ENCODE data around the gene RAPGEF3.

Gene RAPGEF3

DNA sequence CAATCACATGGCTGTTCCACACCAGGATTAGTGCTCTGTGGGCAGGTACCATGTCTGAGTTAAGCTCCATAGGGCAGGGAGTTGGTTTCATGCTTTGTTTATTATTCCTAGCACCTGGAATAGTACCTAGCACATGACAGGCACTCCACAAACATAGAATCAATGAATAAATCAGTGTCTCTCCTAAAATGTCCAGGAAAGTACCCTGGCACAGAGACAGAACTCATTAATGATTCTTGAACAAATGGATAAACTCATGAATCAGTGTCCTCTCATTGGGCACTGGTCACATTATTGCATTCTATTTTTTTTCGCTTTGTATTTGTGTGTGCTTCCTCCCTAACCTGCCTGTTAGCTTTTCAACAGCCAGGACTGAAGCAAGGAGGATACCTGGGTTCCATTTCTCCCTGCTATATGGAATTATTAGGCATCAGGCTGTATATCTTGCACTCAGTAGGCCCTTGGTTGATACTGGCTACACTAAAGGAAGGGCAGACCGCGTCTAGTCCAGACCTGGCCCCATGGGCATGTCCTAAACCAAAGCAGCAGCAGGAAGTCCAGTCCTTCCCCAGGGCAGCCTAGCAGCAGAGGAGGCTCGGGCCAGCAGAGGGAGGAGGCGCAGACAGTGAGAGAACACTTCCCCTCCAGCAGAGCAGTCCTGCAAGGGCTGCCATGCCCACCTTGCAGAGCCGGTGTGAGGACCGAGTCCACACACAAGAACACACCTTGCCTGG is 42.7 kb upstream of the RAPGEF3 start:
- H3K36me3 ChIP-seq (ENCODE audit: control insufficient read depth in 1 of 2, insufficient read depth in 2 of 2, low read length in 2 of 2), result peaks cover 53 to 61% of the 10 kb centered on the region in 2 experiments
- no peak overlapping the region for H2AK5ac ChIP-seq (ENCODE audit: low read length)
- H3K18ac ChIP-seq (ENCODE audit: low read length), result no peak overlapping the region
- no peak overlapping the region for H2BK120ac ChIP-seq (ENCODE audit: insufficient read depth, low read length, poor library complexity)
- no peaks in the 10 kb centered on the region for H3K9me3 ChIP-seq (ENCODE audit: insufficient read depth, low read depth, low read length)
- no CpG with 5 or more reads among the region's 7 CpGs for WGBS (ENCODE audit: extremely low coverage, insufficient coverage, insufficient read length)
- H3K4ac ChIP-seq (ENCODE audit: low read depth, low read length), result peak overlapping the region; percentile 53
- no peak overlapping the region for H4K8ac ChIP-seq (ENCODE audit: low read depth, low read length)
- no peak overlapping the region for H3K4me2 ChIP-seq (ENCODE audit: low read length)
- no peak overlapping the region for H2BK5ac ChIP-seq (ENCODE audit: low read depth, low read length, poor library complexity)
- no peak overlapping the region for H3K14ac ChIP-seq (ENCODE audit: low read length)
- peaks cover 13% of the 10 kb centered on the region for H3K79me2 ChIP-seq (ENCODE audit: control insufficient read depth, insufficient read depth, low read length, poor library complexity)
- no peak overlapping the region for H4K12ac ChIP-seq (ENCODE audit: low read depth, low read length)
- no peak overlapping the region for H2BK12ac ChIP-seq (ENCODE audit: low read length)
- no peak for DNase-seq
- no peaks in the 10 kb centered on the region for H3K27me3 ChIP-seq (ENCODE audit: insufficient read depth, low read length)
- H3K79me1 ChIP-seq (ENCODE audit: low read length), result peaks cover 4% of the 10 kb centered on the region
- H3K9ac ChIP-seq (ENCODE audit: low read length), result no peak overlapping the region
- no peak overlapping the region for H3K4me3 ChIP-seq (ENCODE audit: low read depth, low read length)
- H3K4me1 ChIP-seq (ENCODE audit: control insufficient read depth in 1 of 2, insufficient read depth in 2 of 2, low read length in 2 of 2), result peaks cover 21 to 26% of the 10 kb centered on the region in 2 experiments
- H4K91ac ChIP-seq (ENCODE audit: low read depth, low read length), result no peak overlapping the region
- H3K27ac ChIP-seq (ENCODE audit: low read depth, low read length), result no peak overlapping the region
- no peak overlapping the region for H2AFZ ChIP-seq (ENCODE audit: insufficient read depth, low read length, poor library complexity)
- H3K23ac ChIP-seq (ENCODE audit: low read length), result no peak overlapping the region

DNA sequence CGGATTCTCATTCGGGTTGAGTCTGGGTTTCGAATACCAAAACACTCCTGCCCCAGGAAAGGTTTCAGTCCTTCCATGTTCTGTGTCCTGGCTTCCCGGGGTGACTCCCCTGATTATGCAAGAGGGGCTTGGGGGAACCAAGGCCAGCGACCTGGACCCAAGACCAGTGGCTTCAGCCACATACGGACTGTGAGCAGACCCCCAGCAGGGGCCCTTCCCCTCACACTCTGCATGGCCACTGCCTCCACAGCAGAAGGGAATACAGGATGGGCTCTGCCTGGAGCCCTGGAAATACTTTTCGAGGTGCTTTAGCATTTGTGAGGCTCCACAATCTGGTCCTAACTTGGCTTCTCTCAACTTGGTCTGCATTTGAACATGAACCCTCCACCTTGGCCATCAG is 41.9 kb upstream of the RAPGEF3 start:
- Histone ChIP-seq H3K4ac (ENCODE audit: low read depth, low read length) (peak overlapping the region; percentile 53), H3K9me3 (ENCODE audit: insufficient read depth, low read depth, low read length) (no peaks in the 10 kb centered on the region), H3K27me3 (ENCODE audit: insufficient read depth, low read length) (no peaks in the 10 kb centered on the region), H3K18ac (ENCODE audit: low read length) (no peak overlapping the region), H4K8ac (ENCODE audit: low read depth, low read length) (no peak overlapping the region), H2BK12ac (ENCODE audit: low read length) (no peak overlapping the region), H2BK5ac (ENCODE audit: low read depth, low read length, poor library complexity) (no peak overlapping the region), H3K4me1 (ENCODE audit: control insufficient read depth in 1 of 2, insufficient read depth in 2 of 2, low read length in 2 of 2) (peaks cover 21 to 26% of the 10 kb centered on the region in 2 experiments), H2AFZ (ENCODE audit: insufficient read depth, low read length, poor library complexity) (no peak overlapping the region), H3K36me3 (ENCODE audit: control insufficient read depth in 1 of 2, insufficient read depth in 2 of 2, low read length in 2 of 2) (peaks cover 56 to 68% of the 10 kb centered on the region in 2 experiments), H3K4me2 (ENCODE audit: low read length) (no peak overlapping the region), H2BK120ac (ENCODE audit: insufficient read depth, low read length, poor library complexity) (no peak overlapping the region), H3K4me3 (ENCODE audit: low read depth, low read length) (no peak overlapping the region), H3K23ac (ENCODE audit: low read length) (no peak overlapping the region), H4K12ac (ENCODE audit: low read depth, low read length) (no peak overlapping the region), H3K27ac (ENCODE audit: low read depth, low read length) (no peak overlapping the region), H2AK5ac (ENCODE audit: low read length) (no peak overlapping the region), H3K9ac (ENCODE audit: low read length) (no peak overlapping the region), H3K79me2 (ENCODE audit: control insufficient read depth, insufficient read depth, low read length, poor library complexity) (peaks cover 10% of the 10 kb centered on the region), H3K14ac (ENCODE audit: low read length) (no peak overlapping the region), H3K79me1 (ENCODE audit: low read length) (peaks cover 4% of the 10 kb centered on the region), H4K91ac (ENCODE audit: low read depth, low read length) (no peak overlapping the region)
- DNase-seq, result no peak
- WGBS (ENCODE audit: extremely low coverage, insufficient coverage, insufficient read length), result no CpG with 5 or more reads among the region's 7 CpGs

GRCh38 chr12:47799357-47799955 is 40.8 kb upstream of the RAPGEF3 start:
- Histone ChIP-seq H2AK5ac (ENCODE audit: low read length) (no peak overlapping the region), H2BK12ac (ENCODE audit: low read length) (no peak overlapping the region), H2BK120ac (ENCODE audit: insufficient read depth, low read length, poor library complexity) (no peak overlapping the region), H3K4me1 (ENCODE audit: control insufficient read depth in 1 of 2, insufficient read depth in 2 of 2, low read length in 2 of 2) (peaks cover 21 to 26% of the 10 kb centered on the region in 2 experiments), H3K36me3 (ENCODE audit: control insufficient read depth in 1 of 2, insufficient read depth in 2 of 2, low read length in 2 of 2) (peaks cover 60 to 69% of the 10 kb centered on the region in 2 experiments), H3K23ac (ENCODE audit: low read length) (no peak overlapping the region), H3K79me2 (ENCODE audit: control insufficient read depth, insufficient read depth, low read length, poor library complexity) (peaks cover 8% of the 10 kb centered on the region), H3K4ac (ENCODE audit: low read depth, low read length) (no peak overlapping the region), H3K4me2 (ENCODE audit: low read length) (no peak overlapping the region), H2BK5ac (ENCODE audit: low read depth, low read length, poor library complexity) (no peak overlapping the region), H3K79me1 (ENCODE audit: low read length) (peaks cover 4% of the 10 kb centered on the region), H4K8ac (ENCODE audit: low read depth, low read length) (no peak overlapping the region), H3K27ac (ENCODE audit: low read depth, low read length) (no peak overlapping the region), H3K27me3 (ENCODE audit: insufficient read depth, low read length) (no peaks in the 10 kb centered on the region), H3K9me3 (ENCODE audit: insufficient read depth, low read depth, low read length) (no peaks in the 10 kb centered on the region), H4K91ac (ENCODE audit: low read depth, low read length) (no peak overlapping the region), H3K14ac (ENCODE audit: low read length) (no peak overlapping the region), H3K9ac (ENCODE audit: low read length) (no peak overlapping the region), H3K4me3 (ENCODE audit: low read depth, low read length) (no peak overlapping the region), H3K18ac (ENCODE audit: low read length) (no peak overlapping the region), H4K12ac (ENCODE audit: low read depth, low read length) (no peak overlapping the region), H2AFZ (ENCODE audit: insufficient read depth, low read length, poor library complexity) (no peak overlapping the region)
- no CpG with 5 or more reads among the region's 7 CpGs for WGBS (ENCODE audit: extremely low coverage, insufficient coverage, insufficient read length)
- no peak for DNase-seq

- Histone ChIP-seq H3K18ac (ENCODE audit: low read length) (no peak overlapping the region), H2AK5ac (ENCODE audit: low read length) (no peak overlapping the region), H3K4me1 (ENCODE audit: control insufficient read depth in 1 of 2, insufficient read depth in 2 of 2, low read length in 2 of 2) (peaks cover 17 to 22% of the 10 kb centered on the region in 2 experiments), H2BK120ac (ENCODE audit: insufficient read depth, low read length, poor library complexity) (no peak overlapping the region), H2BK5ac (ENCODE audit: low read depth, low read length, poor library complexity) (no peak overlapping the region), H4K12ac (ENCODE audit: low read depth, low read length) (no peak overlapping the region), H3K9me3 (ENCODE audit: insufficient read depth, low read depth, low read length) (no peaks in the 10 kb centered on the region), H3K79me2 (ENCODE audit: control insufficient read depth, insufficient read depth, low read length, poor library complexity) (peaks cover 8% of the 10 kb centered on the region), H3K27ac (ENCODE audit: low read depth, low read length) (no peak overlapping the region), H3K79me1 (ENCODE audit: low read length) (peaks cover 4% of the 10 kb centered on the region), H3K14ac (ENCODE audit: low read length) (no peak overlapping the region), H3K4me2 (ENCODE audit: low read length) (no peak overlapping the region), H3K27me3 (ENCODE audit: insufficient read depth, low read length) (no peaks in the 10 kb centered on the region), H3K4me3 (ENCODE audit: low read depth, low read length) (no peak overlapping the region), H3K36me3 (ENCODE audit: control insufficient read depth in 1 of 2, insufficient read depth in 2 of 2, low read length in 2 of 2) (peaks cover 60 to 71% of the 10 kb centered on the region in 2 experiments), H4K91ac (ENCODE audit: low read depth, low read length) (no peak overlapping the region), H3K9ac (ENCODE audit: low read length) (no peak overlapping the region), H4K8ac (ENCODE audit: low read depth, low read length) (no peak overlapping the region), H2AFZ (ENCODE audit: insufficient read depth, low read length, poor library complexity) (no peak overlapping the region), H3K4ac (ENCODE audit: low read depth, low read length) (no peak overlapping the region), H2BK12ac (ENCODE audit: low read length) (no peak overlapping the region), H3K23ac (ENCODE audit: low read length) (no peak overlapping the region)
- WGBS (ENCODE audit: extremely low coverage, insufficient coverage, insufficient read length), result no CpG with 5 or more reads among the region's 17 CpGs
- DNase-seq, result no peak
Observed at GRCh38 chr12:47798382-47798948, 39.8 kb upstream of the RAPGEF3 start.

Data from trophoblast cell (in vitro differentiated cells and primary cell).